TTC549 (cell line): ENCODE data around the gene KAT7.

ENCODE experiments used
- FAIRE-seq: peaks from 2 replicates; lab custom pipeline; 2012; peaks lifted over from hg19 to GRCh38; lab: Jason Lieb, UNC

KAT7 gene

GRCh38 chr17:49843774-49844350, 55.4 kb downstream of the KAT7 start:
- FAIRE-seq, result no peak

- no peak for FAIRE-seq
Measured at GRCh38 chr17:49845321-49845720, 56.8 kb downstream of the KAT7 start.

- no peak for FAIRE-seq
Measured at GRCh38 chr17:49846938-49847712, 58.6 kb downstream of the KAT7 start.

- no peak for FAIRE-seq
Measured at GRCh38 chr17:49848019-49848473, 59.6 kb downstream of the KAT7 start, which contains the start of gene TAC4. TSS of gene TAC4 (minus strand) at chr17:49848069. CDS start at chr17:49848017, 52 bp downstream.

GRCh38 chr17:49848739-49849138, 60.3 kb downstream of the KAT7 start:
- FAIRE-seq, result no peak

- no peak for FAIRE-seq
Measured at GRCh38 chr17:49850218-49850610, 61.7 kb downstream of the KAT7 start.

- no peak for FAIRE-seq
Measured at GRCh38 chr17:49850772-49851386, 62.4 kb downstream of the KAT7 start.

- no peak for FAIRE-seq
Measured at GRCh38 chr17:49851387-49852291, 63.2 kb downstream of the KAT7 start.

GRCh38 chr17:49853470-49854015, 65.1 kb downstream of the KAT7 start:
- no peak for FAIRE-seq

- FAIRE-seq, result no peak
Measured at GRCh38 chr17:49854126-49854525, 65.6 kb downstream of the KAT7 start.

- no peak for FAIRE-seq
Measured at GRCh38 chr17:49858796-49859195, 70.3 kb downstream of the KAT7 start.

- FAIRE-seq, result no peak
Measured at GRCh38 chr17:49859991-49860953, 71.8 kb downstream of the KAT7 start.

GRCh38 chr17:49861150-49861884, 72.8 kb downstream of the KAT7 start:
- FAIRE-seq, result no peak

- no peak for FAIRE-seq
Measured at GRCh38 chr17:49862781-49863331, 74.4 kb downstream of the KAT7 start.

GRCh38 chr17:49866019-49866380, 77.5 kb downstream of the KAT7 start:
- no peak for FAIRE-seq

- no peak for FAIRE-seq
Measured at GRCh38 chr17:49866882-49867413, 78.5 kb downstream of the KAT7 start.

- FAIRE-seq, result no peak
Measured at GRCh38 chr17:49869038-49869374, 80.5 kb downstream of the KAT7 start.

GRCh38 chr17:49870298-49870697, 81.8 kb downstream of the KAT7 start:
- FAIRE-seq, result no peak

- no peak for FAIRE-seq
Measured at GRCh38 chr17:49871211-49871610, 82.7 kb downstream of the KAT7 start.
